GM18951 (cell line): Measurements from ENCODE around the gene CHCHD3.

Experiments used
- POLR2A ChIP-seq: IDR thresholded peaks from 4 replicates; pipeline ENCODE4 v1.6.1; 2011; ENCODE audit warnings: mild to moderate bottlenecking; ENCODE audit not compliant: insufficient read length, insufficient read depth; ENCODE audit errors: extremely low read depth
- in situ Hi-C: fragments of 300-500 bp; cut with MboI; formaldehyde crosslinking; loops from one replicate; pipeline ENCODE4 v1.12.0; 2022; ENCODE audit warnings: low sequenced_read_pairs, mixed read lengths, inconsistent platforms; ENCODE audit not compliant: unreplicated experiment

The CHCHD3 gene

GRCh38 chr7:132866551-132866950, 215.3 kb downstream of the CHCHD3 start:
- TF ChIP-seq POLR2A: no peak
- in situ Hi-C loops: no loop called here

- in situ Hi-C loops: no loop called here
- no peak for TF ChIP-seq POLR2A
Measured at GRCh38 chr7:132866144-132866531, 215.8 kb downstream of the CHCHD3 start.

- in situ Hi-C loops: no loop called here
- TF ChIP-seq POLR2A: no peak
Measured at GRCh38 chr7:132865366-132866143, 216.3 kb downstream of the CHCHD3 start.

- TF ChIP-seq POLR2A: no peak
- in situ Hi-C loops: no loop called here
Measured at GRCh38 chr7:132861940-132862554, 219.8 kb downstream of the CHCHD3 start.

- in situ Hi-C loops: no loop called here
- no peak for TF ChIP-seq POLR2A
Measured at GRCh38 chr7:132861424-132861823, 220.5 kb downstream of the CHCHD3 start.

- TF ChIP-seq POLR2A: no peak
- in situ Hi-C loops: no loop called here
Measured at GRCh38 chr7:132859199-132859598, 222.7 kb downstream of the CHCHD3 start.

GRCh38 chr7:132858760-132859159, 223.1 kb downstream of the CHCHD3 start:
- in situ Hi-C loops: no loop called here
- no peak for TF ChIP-seq POLR2A

- no peak for TF ChIP-seq POLR2A
- in situ Hi-C loops: no loop called here
Measured at GRCh38 chr7:132858251-132858650, 223.6 kb downstream of the CHCHD3 start.

- no peak for TF ChIP-seq POLR2A
- in situ Hi-C loops: no loop called here
Measured at GRCh38 chr7:132857703-132858102, 224.2 kb downstream of the CHCHD3 start.

- in situ Hi-C loops: no loop called here
- no peak for TF ChIP-seq POLR2A
Measured at GRCh38 chr7:132857031-132857430, 224.9 kb downstream of the CHCHD3 start.

- in situ Hi-C loops: no loop called here
- TF ChIP-seq POLR2A: no peak
Measured at GRCh38 chr7:132856416-132856815, 225.5 kb downstream of the CHCHD3 start.

- no peak for TF ChIP-seq POLR2A
- in situ Hi-C loops: no loop called here
Measured at GRCh38 chr7:132855901-132856300, 226.0 kb downstream of the CHCHD3 start.

- no peak for TF ChIP-seq POLR2A
- in situ Hi-C loops: no loop called here
Measured at GRCh38 chr7:132854238-132854637, 227.7 kb downstream of the CHCHD3 start.

GRCh38 chr7:132847376-132847775, 234.5 kb downstream of the CHCHD3 start:
- in situ Hi-C loops: no loop called here
- TF ChIP-seq POLR2A: no peak
